Muscle of leg (tissue), 11 donors: ENCODE data around the gene MACC1. TPM values are rescaled to one million over a fixed set of nuclear protein-coding genes. Genes with fewer than 3 reads are reported as not detected.
"Not testable (repeated sequence)": the region's sequence is repeated elsewhere in the genome, so short reads cannot be mapped to it uniquely, and the experiment has no call there.

ENCODE experiments used
- DNase-seq: peaks from one replicate; pipeline ENCODE4 v3.0.0; 2013
- H3K27ac ChIP-seq: one replicate; pipeline ENCODE4 v1.5.1; 2013; ENCODE audit warnings: mild to moderate bottlenecking, low read length, control low read depth
- H3K27me3 ChIP-seq: one replicate; pipeline ENCODE4 v1.6.1; 2013; ENCODE audit warnings: low read length; ENCODE audit not compliant: control insufficient read depth, insufficient read depth
- H3K36me3 ChIP-seq: one replicate; pipeline ENCODE4 v1.6.1; 2013; ENCODE audit warnings: low read length; ENCODE audit not compliant: control insufficient read depth, insufficient read depth
- H3K4me1 ChIP-seq: one replicate; pipeline ENCODE4 v1.6.1; 2013; ENCODE audit warnings: low read length; ENCODE audit not compliant: control insufficient read depth, insufficient read depth
- H3K4me3 ChIP-seq: one replicate; pipeline ENCODE4 v1.5.1; 2013; ENCODE audit warnings: low read length, control low read depth
- H3K9me3 ChIP-seq: replicated peaks from 2 replicates; pipeline ENCODE4 v1.6.1; 2013; ENCODE audit warnings: low read depth, low read length; ENCODE audit not compliant: control insufficient read depth
- WGBS: methylation state at CpG from one replicate; pipeline ENCODE4 v1.1.5; 2013; ENCODE audit warnings: missing lambda C conversion rate; ENCODE audit not compliant: insufficient coverage; 5-methylcytosine and 5-hydroxymethylcytosine counted together
- polyA plus RNA-seq, 8 donors: library from polyadenylated mRNA; unstranded; fragments of 120-200 nt; gene quantifications; one replicate each; pipeline versions ENCODE4 v1.2.1 to v1.2.3, GENCODE V29; 2013; ENCODE audit warnings: inconsistent platforms in 1 of 8, low replicate concordance in 1 of 8; ENCODE audit not compliant: insufficient read length in 8 of 8, insufficient read depth in 1 of 8
- total RNA-seq: library from RNA; stranded (reverse); fragments of 120-200 nt; gene quantifications from one replicate; pipeline ENCODE4 v1.2.4, GENCODE V29; 2013

Gene MACC1
- total and polyA plus RNA-seq, 9 donors: 0.04 to 2.7 (median 0.09) TPM

DNA sequence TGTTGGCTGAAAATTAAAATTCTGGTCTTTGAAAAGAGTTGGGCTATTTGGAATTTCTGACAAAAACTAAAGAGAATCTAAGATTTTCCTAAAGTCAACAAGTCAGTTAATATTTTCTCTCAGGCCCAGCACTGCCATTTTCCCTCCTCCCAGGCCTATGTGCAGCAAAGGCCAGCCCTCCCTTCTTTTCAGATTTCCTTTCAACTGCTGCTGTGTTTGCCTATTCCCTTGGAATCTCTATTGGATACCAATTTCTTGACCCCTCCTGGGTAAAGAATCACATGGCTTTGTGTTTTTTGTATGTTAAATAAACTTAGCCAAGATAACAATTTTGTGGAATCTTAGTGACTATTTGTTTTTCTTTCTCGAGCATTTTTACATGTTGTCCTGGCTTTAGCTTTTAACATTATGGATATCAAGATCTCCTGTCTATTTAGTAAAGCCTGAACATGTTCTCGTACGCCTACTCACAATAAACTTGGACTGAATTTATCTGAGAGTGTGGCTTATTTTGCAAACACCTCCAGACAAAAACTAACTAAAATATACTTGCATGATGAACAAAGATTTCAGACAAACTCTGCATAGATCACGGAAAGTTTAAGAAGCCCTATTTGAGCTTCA, 19.9 kb downstream of the MACC1 start:
- Histone ChIP-seq H3K4me3 (no peak overlapping the region), H3K27me3 (no peaks in the 10 kb centered on the region), H3K4me1 (no peaks in the 10 kb centered on the region), H3K27ac (no peak overlapping the region), H3K9me3 (no peaks in the 10 kb centered on the region), H3K36me3 (no peaks in the 10 kb centered on the region)
- WGBS: no CpG with 5 or more reads among the region's 4 CpGs
- no peak for DNase-seq

DNA sequence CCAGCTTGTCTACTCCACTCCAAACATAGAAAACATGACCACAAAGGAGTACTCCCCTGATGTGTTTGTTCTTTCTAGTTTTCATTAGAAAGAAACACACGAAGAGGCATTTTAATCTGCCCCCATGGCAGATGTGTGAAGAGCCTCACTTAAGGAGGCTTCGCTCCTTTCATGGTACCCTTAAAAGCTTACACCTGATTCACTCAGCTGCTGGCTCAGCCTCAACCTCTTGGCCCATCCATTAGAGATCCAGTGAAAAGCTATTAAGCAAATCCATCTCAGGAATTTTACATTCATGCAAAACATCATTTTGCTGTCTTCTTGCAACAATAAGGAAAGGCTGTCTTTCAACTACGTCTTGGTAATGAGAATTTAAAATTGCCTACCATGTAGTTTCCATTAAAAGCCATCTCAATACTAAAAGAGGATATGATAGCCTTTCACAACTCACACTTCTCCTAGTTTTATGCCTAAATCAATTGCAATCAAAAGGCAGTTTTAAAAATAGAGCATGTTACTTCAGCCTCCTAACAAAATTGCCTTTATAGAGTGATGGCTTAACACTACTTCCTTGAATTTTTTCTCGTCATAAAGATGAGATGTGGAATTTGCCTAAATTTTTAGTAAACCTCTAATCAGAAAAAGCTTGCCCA, 22.7 kb downstream of the MACC1 start:
- Histone ChIP-seq H3K4me3 (no peak overlapping the region), H3K4me1 (no peaks in the 10 kb centered on the region), H3K27ac (no peak overlapping the region), H3K36me3 (no peaks in the 10 kb centered on the region), H3K9me3 (no peaks in the 10 kb centered on the region), H3K27me3 (no peaks in the 10 kb centered on the region)
- DNase-seq: no peak
- no CpG with 5 or more reads among the region's 4 CpGs for WGBS

DNA sequence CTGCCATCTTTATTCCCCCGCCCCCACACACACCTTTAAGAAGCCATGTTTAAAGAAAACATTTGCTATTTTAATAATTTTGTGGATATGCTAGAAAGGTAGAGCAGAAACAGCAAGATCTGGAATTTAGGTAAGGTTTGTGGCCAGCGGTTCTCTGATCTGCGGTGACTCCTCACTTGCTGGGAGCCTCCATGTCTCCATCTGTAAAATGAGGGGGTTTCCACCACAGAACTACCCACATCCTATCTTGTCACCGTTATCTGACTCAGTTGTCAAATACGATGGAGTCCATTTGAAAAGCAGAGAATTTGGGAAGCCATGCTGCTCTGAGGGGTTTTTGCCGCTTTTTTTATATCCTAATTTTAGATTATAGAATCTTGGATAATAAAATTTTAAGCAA, 23.3 kb downstream of the MACC1 start:
- no peaks in the 10 kb centered on the region for H3K4me1 ChIP-seq
- no peaks in the 10 kb centered on the region for H3K9me3 ChIP-seq
- WGBS: no CpG with 5 or more reads among the region's 6 CpGs
- no peak overlapping the region for H3K27ac ChIP-seq
- no peaks in the 10 kb centered on the region for H3K27me3 ChIP-seq
- DNase-seq: no peak
- H3K4me3 ChIP-seq: no peak overlapping the region
- H3K36me3 ChIP-seq: no peaks in the 10 kb centered on the region

DNA sequence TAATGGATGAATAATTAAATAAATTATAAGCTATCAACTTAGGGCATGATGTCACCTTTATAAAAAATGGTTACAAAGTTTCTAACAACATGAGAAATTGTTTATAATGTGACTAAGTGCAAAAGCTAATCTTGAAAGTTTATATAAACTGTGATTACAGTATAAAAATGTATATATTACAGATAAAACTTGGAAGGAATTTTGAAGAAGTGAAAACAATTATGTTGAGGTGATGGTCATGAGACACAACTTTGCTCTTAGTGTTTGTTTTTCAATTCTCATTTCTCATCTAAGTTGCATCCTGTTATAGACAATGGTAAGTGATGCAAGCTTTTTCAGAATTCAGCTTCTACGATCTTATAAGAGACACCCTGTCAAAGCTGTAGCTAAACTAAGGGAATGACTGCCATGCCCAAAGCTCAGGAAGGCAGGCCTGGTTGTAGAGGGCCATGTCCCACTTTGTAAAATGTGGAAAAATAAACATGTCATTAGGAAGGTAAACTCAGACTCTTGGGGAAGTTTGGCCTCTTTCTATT, 23.9 kb downstream of the MACC1 start:
- no peaks in the 10 kb centered on the region for H3K27me3 ChIP-seq
- no peak overlapping the region for H3K4me3 ChIP-seq
- DNase-seq: no peak
- H3K36me3 ChIP-seq: no peaks in the 10 kb centered on the region
- H3K27ac ChIP-seq: no peak overlapping the region
- no peaks in the 10 kb centered on the region for H3K9me3 ChIP-seq
- WGBS: no CpG with 5 or more reads among the region's 1 CpG
- no peaks in the 10 kb centered on the region for H3K4me1 ChIP-seq

DNA sequence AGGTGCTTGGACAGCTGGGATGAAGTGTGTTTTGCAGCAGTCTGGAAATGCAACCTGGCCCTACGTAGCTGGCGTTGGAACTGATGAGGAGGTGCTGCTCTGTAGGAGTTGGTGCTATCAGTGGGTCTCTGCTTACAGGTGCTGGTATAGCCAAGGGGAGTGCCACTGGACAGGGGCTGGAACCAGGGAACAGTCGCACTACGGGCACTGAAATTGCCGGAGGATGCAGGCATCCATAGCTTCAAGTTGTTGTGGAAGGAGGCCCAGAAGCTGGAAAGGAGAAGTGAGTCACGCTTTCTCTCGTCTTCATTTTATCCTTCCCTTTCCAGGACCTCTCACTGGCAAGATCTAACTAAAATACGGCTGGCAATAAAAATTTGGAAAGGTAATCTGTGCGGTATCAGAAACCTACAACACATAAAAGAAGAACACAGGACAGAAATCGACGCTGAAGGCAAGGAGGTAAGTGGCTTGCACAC, 25.8 kb downstream of the MACC1 start:
- no peaks in the 10 kb centered on the region for H3K4me1 ChIP-seq
- H3K36me3 ChIP-seq: no peaks in the 10 kb centered on the region
- no peaks in the 10 kb centered on the region for H3K9me3 ChIP-seq
- DNase-seq: no peak
- H3K27me3 ChIP-seq: no peaks in the 10 kb centered on the region
- no peak overlapping the region for H3K27ac ChIP-seq
- 84% methylated on average over 4 of the region's 11 CpGs for WGBS
- no peak overlapping the region for H3K4me3 ChIP-seq

DNA sequence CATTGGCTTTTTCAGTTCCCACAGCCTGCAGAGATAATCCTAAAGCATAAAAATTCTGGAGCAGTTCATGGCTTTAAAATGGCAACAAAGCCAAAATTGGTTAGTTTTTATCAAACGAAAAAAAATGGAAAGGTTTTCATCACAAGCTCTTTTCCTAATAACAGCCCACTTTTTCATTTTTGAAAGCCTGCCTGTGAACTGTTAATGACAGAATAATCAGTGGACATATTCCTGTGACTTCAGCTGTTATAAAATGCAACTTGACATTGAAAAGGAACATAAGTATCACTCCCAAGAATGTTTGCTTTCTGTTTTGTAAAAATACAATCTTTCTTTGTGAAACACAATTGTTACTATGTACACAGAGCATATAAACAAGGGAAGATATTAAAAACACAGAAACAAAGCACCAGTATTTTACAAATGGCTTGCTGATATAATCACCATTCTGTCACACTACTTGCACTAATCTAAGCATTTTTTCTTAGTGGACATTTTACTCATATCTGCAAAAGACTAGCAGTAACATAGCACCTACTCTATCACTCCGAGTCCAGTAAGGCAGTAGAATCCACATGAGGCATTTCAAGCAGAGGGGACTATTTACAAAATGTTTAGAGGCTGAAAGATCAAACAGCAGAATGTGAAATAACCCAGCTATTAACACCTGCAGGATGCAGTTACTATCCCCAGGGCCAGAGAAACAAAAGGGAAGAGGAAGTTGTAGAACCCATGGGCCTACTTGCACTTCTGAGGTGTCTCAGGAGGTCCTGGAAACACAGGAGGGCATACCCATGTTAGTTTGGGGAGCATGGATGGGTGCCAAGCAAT, 26.4 kb downstream of the MACC1 start:
- H3K27ac ChIP-seq: no peak overlapping the region
- no peaks in the 10 kb centered on the region for H3K27me3 ChIP-seq
- no peak overlapping the region for H3K4me3 ChIP-seq
- no peaks in the 10 kb centered on the region for H3K9me3 ChIP-seq
- H3K36me3 ChIP-seq: no peaks in the 10 kb centered on the region
- no peaks in the 10 kb centered on the region for H3K4me1 ChIP-seq
- no CpG with 5 or more reads among the region's 2 CpGs for WGBS
- DNase-seq: no peak

DNA sequence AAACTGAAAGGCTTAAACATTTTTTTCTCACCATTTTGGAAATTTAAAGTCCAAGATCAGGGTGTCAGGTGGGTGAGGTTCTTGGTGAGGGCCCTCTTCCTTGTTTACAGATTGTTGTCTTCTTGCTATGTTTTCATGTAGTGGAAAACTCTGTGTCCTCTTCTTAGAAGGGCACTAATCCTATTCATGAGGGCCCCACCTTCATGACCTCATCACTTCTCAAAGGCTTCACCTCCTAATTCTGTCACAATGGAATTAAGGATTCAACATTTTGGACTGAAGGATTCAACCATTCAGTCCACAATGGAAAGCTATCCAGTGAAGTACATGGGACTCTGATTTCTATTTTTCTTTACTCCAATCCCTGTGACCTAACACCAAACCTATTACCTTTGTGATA, 27.3 kb downstream of the MACC1 start:
- H3K4me1 ChIP-seq: no peaks in the 10 kb centered on the region
- DNase-seq: no peak
- no peak overlapping the region for H3K4me3 ChIP-seq
- H3K27me3 ChIP-seq: no peaks in the 10 kb centered on the region
- H3K9me3 ChIP-seq: no peaks in the 10 kb centered on the region
- H3K27ac ChIP-seq: no peak overlapping the region
- H3K36me3 ChIP-seq: no peaks in the 10 kb centered on the region

DNA sequence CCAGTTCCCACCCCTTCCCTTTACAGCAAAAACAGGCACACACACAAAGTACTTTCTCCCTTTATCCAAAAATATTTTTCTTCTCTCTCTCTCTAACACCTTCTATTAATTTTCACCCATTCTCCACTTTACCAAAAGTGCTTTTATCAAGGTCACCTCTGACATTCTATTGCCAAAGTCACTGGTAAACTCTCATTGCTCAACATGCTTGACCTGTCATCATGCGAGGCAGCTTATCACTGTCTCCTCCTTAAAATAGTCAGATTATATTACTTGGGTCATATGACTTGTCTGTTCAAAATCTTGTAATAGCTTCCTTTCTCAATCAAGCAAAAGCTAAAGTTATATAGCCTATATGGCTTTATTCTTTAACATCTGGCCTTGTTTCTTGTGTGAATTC, 28.6 kb downstream of the MACC1 start:
- H3K36me3 ChIP-seq: no peaks in the 10 kb centered on the region
- no peak overlapping the region for H3K4me3 ChIP-seq
- H3K27ac ChIP-seq: no peak overlapping the region
- no CpG with 5 or more reads among the region's 1 CpG for WGBS
- no peak for DNase-seq
- H3K4me1 ChIP-seq: no peaks in the 10 kb centered on the region
- H3K9me3 ChIP-seq: no peaks in the 10 kb centered on the region
- H3K27me3 ChIP-seq: no peaks in the 10 kb centered on the region

DNA sequence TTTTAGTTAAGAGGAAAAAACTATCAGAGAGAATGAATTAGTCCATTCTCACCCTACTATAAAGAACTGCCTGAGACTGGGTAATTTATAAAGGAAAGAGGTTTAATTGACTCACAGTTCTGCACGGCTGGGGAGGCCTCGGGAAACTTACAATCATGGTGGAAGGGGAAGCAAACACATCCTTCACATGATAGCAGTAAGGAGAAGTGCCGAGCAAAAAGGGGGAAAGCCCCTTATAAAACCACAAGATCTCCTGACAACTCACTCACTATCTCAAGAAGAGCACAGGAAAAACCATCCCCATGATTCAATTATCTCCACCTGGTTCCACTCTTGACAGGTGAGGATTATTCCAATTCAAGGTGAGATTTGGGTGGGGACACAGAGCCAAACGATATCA, 29.3 kb downstream of the MACC1 start:
- not testable (repeated sequence) for H3K27me3 ChIP-seq, H3K9me3 ChIP-seq, H3K4me3 ChIP-seq, H3K36me3 ChIP-seq, H3K27ac ChIP-seq, DNase-seq, H3K4me1 ChIP-seq
- whole genome bisulfite sequencing: 100% methylated on average over 1 of the region's 4 CpGs

DNA sequence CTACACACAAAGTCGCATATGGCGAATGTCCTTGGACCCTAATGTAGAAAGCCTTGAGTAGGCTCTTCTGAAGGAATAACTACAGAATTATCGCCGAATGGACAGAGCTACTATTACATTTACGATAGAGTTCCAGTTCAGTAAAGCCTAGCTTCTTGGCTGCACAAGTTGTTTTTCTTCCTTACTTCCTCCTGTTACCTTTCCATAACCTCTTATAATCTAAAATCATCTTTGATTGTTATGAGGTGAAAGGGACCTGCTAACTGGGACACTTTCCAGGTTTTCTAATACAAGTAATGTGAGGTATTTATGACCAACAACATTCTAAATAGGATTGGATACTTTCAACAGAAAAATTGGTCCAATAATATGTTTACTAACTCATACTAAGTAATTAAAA, 31.2 kb downstream of the MACC1 start:
- no peaks in the 10 kb centered on the region for H3K9me3 ChIP-seq
- H3K36me3 ChIP-seq: no peaks in the 10 kb centered on the region
- no peak overlapping the region for H3K4me3 ChIP-seq
- DNase-seq: no peak
- H3K4me1 ChIP-seq: no peaks in the 10 kb centered on the region
- H3K27me3 ChIP-seq: no peaks in the 10 kb centered on the region
- H3K27ac ChIP-seq: no peak overlapping the region
- WGBS: no CpG with 5 or more reads among the region's 5 CpGs
